Suprapubic skin (tissue), 4 donors: ENCODE results near the gene TEAD1. TPM values are rescaled to one million over a fixed set of nuclear protein-coding genes. Genes with fewer than 3 reads are reported as not detected.
A peak's percentile ranks its signal among the peaks of the same experiment; 100 is the strongest.

ENCODE experiments used
- DNase-seq, 2 donors: peaks; one replicate each; pipeline ENCODE4 v3.0.0-alpha.2; 2019; ENCODE audit warnings: low spot score in 2 of 2
- H3K27ac ChIP-seq: fragments of 200-600 bp; sonication (generic); one replicate; pipeline ENCODE4 v1.5.1; 2019
- H3K27me3 ChIP-seq: fragments of 200-600 bp; sonication (generic); one replicate; pipeline ENCODE4 v1.5.1; 2019
- H3K36me3 ChIP-seq: fragments of 200-600 bp; sonication (generic); one replicate; pipeline ENCODE4 v1.5.1; 2019
- H3K4me1 ChIP-seq: fragments of 200-600 bp; sonication (generic); one replicate; pipeline ENCODE4 v1.5.1; 2019
- H3K4me3 ChIP-seq: fragments of 200-600 bp; sonication (generic); one replicate; pipeline ENCODE4 v1.5.1; 2019; ENCODE audit warnings: mild to moderate bottlenecking
- H3K9me3 ChIP-seq: fragments of 200-600 bp; sonication (generic); one replicate; pipeline ENCODE4 v1.5.1; 2019
- CTCF ChIP-seq, 2 donors: fragments of 200-600 bp in 1 of 2; fragments of 450-650 bp in 1 of 2; sonication (generic) in 1 of 2; IDR thresholded peaks; one replicate each; pipeline ENCODE4 v1.5.1; 2016 to 2019; ENCODE audit warnings: antibody characterized with exemption in 2 of 2, mild to moderate bottlenecking in 1 of 2, moderate library complexity in 1 of 2
- EP300 ChIP-seq: sonication (generic); formaldehyde crosslinking; IDR thresholded peaks from one replicate; pipeline ENCODE4 v1.6.1; 2017; ENCODE audit warnings: antibody characterized with exemption
- POLR2A ChIP-seq, 2 donors: fragments of 450-650 bp; IDR thresholded peaks; one replicate each; pipeline ENCODE4 v1.6.1; 2017; ENCODE audit warnings: antibody characterized with exemption in 2 of 2, mild to moderate bottlenecking in 2 of 2, moderate library complexity in 2 of 2
- POLR2AphosphoS5 ChIP-seq, 3 donors: sonication (generic); formaldehyde crosslinking; IDR thresholded peaks; one replicate each; pipeline ENCODE4 v1.6.1; 2017; ENCODE audit warnings: antibody characterized with exemption in 3 of 3
- WGBS: methylation state at CpG from one replicate; pipeline ENCODE4 v1.1.5; 2018; 5-methylcytosine and 5-hydroxymethylcytosine counted together
- total RNA-seq, 4 donors: library from RNA; depleted of rRNA; stranded (reverse); fragments of >200 nt; gene quantifications; one replicate each; pipeline ENCODE4 v1.1.0, GENCODE V29; 2016

Gene TEAD1
- total RNA-seq, 4 donors from 2014 or later: 60.3 to 84.8 (median 72.4) TPM

DNA sequence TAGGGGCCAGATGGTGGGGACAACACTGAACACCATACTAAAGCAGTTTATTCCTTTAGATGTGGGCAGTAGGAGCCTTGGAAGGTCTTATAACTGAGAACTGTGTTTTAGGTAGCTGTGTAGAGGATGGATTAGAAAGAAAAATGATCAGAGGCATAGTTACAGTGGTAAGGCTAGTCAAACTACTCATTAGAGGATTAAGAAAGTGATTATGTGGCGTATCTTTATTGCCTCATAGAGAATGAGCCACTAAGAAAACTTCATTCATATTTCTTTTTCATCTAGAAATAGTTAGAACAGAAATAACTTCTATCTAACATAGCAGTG, 179.1 kb downstream of the TEAD1 start:
- 4% methylated on average over 1 of the region's 1 CpG for WGBS
- TF ChIP-seq POLR2AphosphoS5 (IDR thresholded peaks at IDR 0.05) (no peak), EP300 (no peak), CTCF (IDR thresholded peaks at IDR 0.05) (no peak), POLR2A (IDR thresholded peaks at IDR 0.05) (no peak)
- DNase-seq: no peak
- Histone ChIP-seq H3K4me1 (peaks cover 21% of the 10 kb centered on the region), H3K27me3 (no peaks in the 10 kb centered on the region), H3K27ac (peak overlapping the region; percentile 66), H3K9me3 (no peaks in the 10 kb centered on the region), H3K4me3 (no peak overlapping the region), H3K36me3 (no peaks in the 10 kb centered on the region)

- H3K27ac ChIP-seq: peak overlapping the region; percentile 66
- DNase-seq: no peak
These were observed 179.6 kb downstream of the TEAD1 start for GRCh38 chr11:12853652-12854296.

GRCh38 chr11:12854297-12854661, 180.1 kb downstream of the TEAD1 start:
- 73% methylated on average over 3 of the region's 3 CpGs for WGBS

More at GRCh38 chr11:12853652-12854296, 179.6 kb downstream of the TEAD1 start:
- Histone ChIP-seq H3K36me3 (no peaks in the 10 kb centered on the region), H3K4me1 (peaks cover 21% of the 10 kb centered on the region), H3K9me3 (no peaks in the 10 kb centered on the region), H3K27me3 (no peaks in the 10 kb centered on the region), H3K4me3 (no peak overlapping the region)
- TF ChIP-seq EP300: no peak
- no peak for TF ChIP-seq CTCF (IDR thresholded peaks at IDR 0.05)
- no peak for TF ChIP-seq POLR2A (IDR thresholded peaks at IDR 0.05)
- no peak for TF ChIP-seq POLR2AphosphoS5 (IDR thresholded peaks at IDR 0.05)
- WGBS: 57% methylated on average over 7 of the region's 7 CpGs

GRCh38 chr11:12854829-12855228, 180.6 kb downstream of the TEAD1 start:
- WGBS: 97% methylated on average over 3 of the region's 3 CpGs
- no peak for DNase-seq
- Histone ChIP-seq H3K36me3 (no peaks in the 10 kb centered on the region), H3K27me3 (no peaks in the 10 kb centered on the region), H3K4me1 (peaks cover 21% of the 10 kb centered on the region), H3K9me3 (no peaks in the 10 kb centered on the region), H3K4me3 (no peak overlapping the region), H3K27ac (no peak overlapping the region)
- TF ChIP-seq CTCF (IDR thresholded peaks at IDR 0.05) (no peak), POLR2A (IDR thresholded peaks at IDR 0.05) (no peak), EP300 (no peak), POLR2AphosphoS5 (IDR thresholded peaks at IDR 0.05) (no peak)

More at GRCh38 chr11:12854297-12854661, 180.1 kb downstream of the TEAD1 start:
- Histone ChIP-seq H3K36me3 (no peaks in the 10 kb centered on the region), H3K27ac (peak overlapping the region; percentile 46), H3K9me3 (no peaks in the 10 kb centered on the region), H3K4me3 (no peak overlapping the region), H3K27me3 (no peaks in the 10 kb centered on the region), H3K4me1 (peaks cover 21% of the 10 kb centered on the region)
- TF ChIP-seq EP300 (no peak), POLR2AphosphoS5 (IDR thresholded peaks at IDR 0.05) (no peak), CTCF (IDR thresholded peaks at IDR 0.05) (no peak), POLR2A (IDR thresholded peaks at IDR 0.05) (no peak)
- DNase-seq: no peak

GRCh38 chr11:12856338-12856737, 182.1 kb downstream of the TEAD1 start:
- Histone ChIP-seq H3K36me3 (no peaks in the 10 kb centered on the region), H3K27me3 (no peaks in the 10 kb centered on the region), H3K27ac (no peak overlapping the region), H3K4me1 (peaks cover 21% of the 10 kb centered on the region), H3K9me3 (no peaks in the 10 kb centered on the region), H3K4me3 (no peak overlapping the region)
- WGBS: 94% methylated on average over 3 of the region's 3 CpGs
- DNase-seq: no peak
- no peak for TF ChIP-seq CTCF (IDR thresholded peaks at IDR 0.05)
- no peak for TF ChIP-seq POLR2A (IDR thresholded peaks at IDR 0.05)
- TF ChIP-seq EP300: no peak
- TF ChIP-seq POLR2AphosphoS5 (IDR thresholded peaks at IDR 0.05): no peak
